Erythroblast (primary cell): ENCODE measurements around the gene ELL.
"Not testable (repeated sequence)": the region's sequence is repeated elsewhere in the genome, so short reads cannot be mapped to it uniquely, and the experiment has no call there.

Experiments used
- DNase-seq, 2 experiments: peaks; one replicate each; lab custom pipeline; 2025; lab: John Stamatoyannopoulos, UW
- GATA1 ChIP-seq: IDR thresholded peaks from 2 replicates; pipeline ENCODE4 v1.6.1; 2011; ENCODE audit warnings: low read depth, mild to moderate bottlenecking, control low read depth, low read length, moderate library complexity
- POLR2A ChIP-seq: IDR thresholded peaks from 2 replicates; pipeline ENCODE4 v1.6.1; 2011; ENCODE audit warnings: mild to moderate bottlenecking, low read length

The ELL gene

DNA sequence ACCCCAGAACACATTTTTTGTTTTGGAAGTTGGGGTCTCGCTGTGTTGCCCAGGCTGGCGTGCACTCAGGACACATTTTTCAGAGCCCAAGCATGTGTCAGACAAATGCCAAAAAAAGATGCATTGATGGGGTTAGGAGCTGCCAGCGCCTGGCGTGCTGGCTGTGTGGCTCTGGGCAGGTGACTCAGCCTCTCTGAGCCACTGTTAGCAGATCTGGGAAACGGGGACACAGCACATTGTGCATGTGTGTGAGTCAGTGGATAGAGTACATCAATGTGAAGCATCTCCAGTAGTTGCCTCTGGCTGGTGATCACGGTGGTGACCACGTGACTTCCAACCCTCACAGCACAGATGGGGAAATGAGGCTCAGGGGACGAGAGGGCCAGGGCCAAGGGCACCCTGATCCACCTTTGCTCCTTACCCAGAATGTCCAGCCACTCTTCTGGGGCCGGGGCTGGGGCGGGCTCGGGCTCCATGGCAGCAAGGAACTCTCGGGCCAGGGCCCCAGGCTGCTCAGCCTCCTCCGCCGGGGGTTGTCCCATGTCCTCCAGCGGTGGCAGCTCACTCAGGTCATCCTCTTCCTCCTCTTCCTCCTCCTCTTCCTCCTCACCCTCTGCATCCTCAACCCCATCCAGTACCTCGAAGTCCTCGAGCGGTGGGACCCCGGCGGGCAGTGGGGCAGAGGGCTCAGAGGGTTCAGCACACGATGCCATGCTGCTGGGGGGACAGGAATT, 19.6 kb upstream of the ELL start:
- no peak for TF ChIP-seq POLR2A
- TF ChIP-seq GATA1: no peak
- peak in 1 of 2 experiments; percentile 30 for DNase-seq

- not testable (repeated sequence) for DNase-seq
These were observed 18.3 kb upstream of the ELL start for GRCh38 chr19:18540200-18540599.

- TF ChIP-seq GATA1: no peak
- TF ChIP-seq POLR2A: no peak
- no peak for DNase-seq
These were observed 17.5 kb upstream of the ELL start for GRCh38 chr19:18539372-18539771.

GRCh38 chr19:18538115-18538514, 16.2 kb upstream of the ELL start:
- no peak for DNase-seq
- TF ChIP-seq POLR2A: no peak
- TF ChIP-seq GATA1: no peak

DNA sequence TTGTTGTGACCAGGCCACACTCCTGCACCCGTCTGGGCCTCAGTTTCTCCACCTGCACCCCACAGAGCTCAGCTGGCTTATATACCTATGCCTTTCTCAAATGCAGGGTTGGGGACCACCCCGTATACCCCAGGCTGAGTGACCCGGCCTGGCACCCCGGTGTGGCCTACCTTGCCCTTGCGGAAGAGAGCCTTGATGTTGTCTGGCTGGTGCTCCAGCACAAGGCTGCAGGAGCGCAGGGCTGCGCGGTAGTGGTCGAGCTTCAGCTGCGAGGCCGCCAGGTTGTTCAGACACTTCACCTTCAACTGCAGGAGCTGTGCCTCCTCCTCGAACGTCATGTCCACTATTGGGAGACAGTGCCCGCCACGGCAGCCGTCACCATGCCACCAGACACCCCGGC, 15.6 kb upstream of the ELL start:
- DNase-seq: no peak
- no peak for TF ChIP-seq GATA1
- no peak for TF ChIP-seq POLR2A

DNA sequence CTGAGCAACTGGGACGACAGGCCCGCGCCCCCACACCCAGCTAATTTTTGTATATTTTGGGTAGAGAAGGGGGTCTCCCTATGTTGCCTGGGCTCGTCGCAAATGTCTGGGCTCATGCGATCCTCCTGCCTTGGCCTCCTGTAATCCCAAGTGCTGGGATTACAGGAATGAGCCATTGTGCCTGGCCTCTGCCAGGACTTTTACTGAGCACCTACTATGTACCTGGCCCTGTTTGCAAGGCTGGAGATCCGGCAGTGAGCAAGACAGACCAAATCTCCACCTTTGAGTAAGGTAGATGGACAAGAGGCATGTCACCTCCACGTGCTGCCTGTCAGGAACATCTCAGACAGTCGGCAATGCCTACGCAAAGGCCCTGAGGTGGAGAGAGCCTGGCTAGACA, 14.6 kb upstream of the ELL start:
- DNase-seq: no peak
- TF ChIP-seq GATA1: no peak
- TF ChIP-seq POLR2A: no peak

DNA sequence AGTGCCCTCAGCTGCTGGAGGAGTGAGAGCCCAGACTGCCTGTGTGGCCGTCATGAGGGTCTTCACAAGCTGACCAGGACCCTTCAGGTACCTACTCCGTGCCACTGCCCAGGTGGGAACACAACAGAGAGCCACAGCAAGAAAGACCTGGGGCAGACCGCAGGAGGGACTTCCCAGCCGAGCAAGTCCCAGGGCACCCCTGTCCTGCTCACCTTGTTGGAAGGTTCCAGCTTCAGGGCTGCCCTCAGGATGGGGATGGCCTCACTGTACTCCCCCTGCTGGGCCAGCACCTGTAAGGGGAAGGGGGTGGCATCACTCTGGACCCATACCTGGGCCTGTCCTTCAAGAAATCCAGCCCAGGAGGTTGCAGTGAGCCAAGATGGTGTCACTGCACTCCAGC, 11.2 kb upstream of the ELL start:
- no peak for DNase-seq
- TF ChIP-seq POLR2A (no peak), GATA1 (no peak)

DNA sequence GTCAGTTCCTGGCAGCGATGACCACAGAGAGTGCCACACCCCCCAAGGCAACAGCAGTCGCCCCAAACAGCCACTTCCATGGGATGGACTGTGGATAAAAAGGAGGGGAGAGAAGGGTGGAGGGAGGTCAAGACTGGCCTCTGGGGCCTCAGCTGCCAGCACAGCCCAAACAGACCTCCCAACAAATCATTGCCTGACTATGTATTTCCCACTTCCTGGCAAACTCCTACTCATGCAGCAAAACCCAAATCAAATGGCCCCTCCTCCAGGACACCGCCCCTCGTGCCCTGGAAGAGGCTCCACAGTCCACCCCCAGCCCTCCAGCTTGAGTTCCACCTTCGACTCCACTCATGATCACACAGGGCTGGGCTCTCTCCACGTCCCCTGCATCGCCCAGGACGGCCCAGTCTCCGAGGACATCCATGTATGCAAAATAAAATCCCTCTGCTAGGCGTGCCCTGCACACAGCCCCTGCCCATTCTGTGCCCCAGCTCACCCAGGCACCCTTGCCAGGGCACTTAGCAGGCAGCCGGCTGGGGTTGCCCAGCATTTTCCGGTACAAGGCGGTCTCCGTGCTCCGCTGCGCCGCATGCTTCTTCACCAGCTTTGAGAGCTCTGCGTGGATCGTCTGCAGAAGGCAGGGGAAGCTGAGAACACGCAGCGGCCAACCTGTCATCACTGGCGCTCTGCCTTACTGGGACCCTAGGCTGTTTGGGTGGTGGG, 10.5 kb upstream of the ELL start:
- no peak for TF ChIP-seq GATA1
- TF ChIP-seq POLR2A: no peak
- no peak for DNase-seq

- DNase-seq: no peak
- TF ChIP-seq POLR2A: no peak
- TF ChIP-seq GATA1: no peak
These were observed 9.6 kb upstream of the ELL start for GRCh38 chr19:18531485-18531884.

DNA sequence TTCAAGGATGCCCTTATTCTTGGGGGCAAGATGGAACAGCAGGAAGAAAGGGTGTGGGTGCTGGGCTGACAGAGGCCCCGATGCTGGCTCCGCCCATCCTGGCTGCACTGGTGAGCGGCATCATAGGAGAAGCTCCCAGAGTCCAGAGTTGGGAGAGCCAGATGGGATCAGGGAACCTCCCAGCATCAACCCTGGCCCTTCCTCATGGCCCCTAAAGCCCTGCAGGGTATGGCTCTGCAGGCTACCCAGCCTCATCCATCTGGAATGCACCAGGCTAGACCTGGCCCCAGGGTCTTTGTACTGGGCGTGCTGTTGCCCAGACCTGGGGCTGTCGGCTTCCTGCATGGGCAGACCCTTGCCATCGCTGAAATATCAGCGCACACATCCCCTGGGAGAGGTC, 7.9 kb upstream of the ELL start:
- TF ChIP-seq POLR2A (no peak), GATA1 (no peak)
- no peak for DNase-seq

GRCh38 chr19:18526316-18526715, 4.4 kb upstream of the ELL start:
- no peak for DNase-seq
- no peak for TF ChIP-seq POLR2A
- TF ChIP-seq GATA1: no peak

DNA sequence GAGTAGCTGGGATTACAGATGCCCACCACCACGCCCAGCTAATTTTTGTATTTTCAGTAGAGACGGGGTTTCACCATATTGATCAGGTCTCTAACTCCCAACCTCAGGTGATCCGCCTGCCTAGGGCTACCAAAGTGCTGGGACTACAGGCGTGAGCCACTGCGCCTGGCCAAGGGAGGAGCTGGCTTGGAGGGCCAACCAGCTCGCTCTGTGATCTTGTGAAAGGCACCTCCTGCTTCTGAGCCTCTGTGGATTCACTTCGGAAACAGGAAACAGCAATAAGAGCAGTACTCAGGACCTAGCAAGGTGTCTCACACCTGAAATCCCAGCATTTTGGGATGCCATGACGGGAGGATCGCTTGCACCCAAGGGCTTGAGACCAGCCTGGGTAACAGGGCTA, 2.0 kb upstream of the ELL start:
- TF ChIP-seq POLR2A (no peak), GATA1 (no peak)
- no peak for DNase-seq

GRCh38 chr19:18522862-18523440, 1.1 kb upstream of the ELL start:
- not testable (repeated sequence) for DNase-seq

GRCh38 chr19:18522124-18522861, 423 bp upstream of the ELL start:
- peak; percentile 100 for DNase-seq
- no peak for TF ChIP-seq POLR2A
- no peak for TF ChIP-seq GATA1
